Measurements from ENCODE around the gene SOCS3.

Gene SOCS3

GRCh38 chr17:78395155-78395554 lies 35.3 kb upstream of the SOCS3 start:
- Histone ChIP-seq H3F3A (ENCODE audit: insufficient read depth, low read length) (no peaks in the 10 kb centered on the region), H3K27me3 (ENCODE audit: insufficient read depth, low read length) (no peaks in the 10 kb centered on the region), H3K79me2 (ENCODE audit: insufficient read depth, low read length) (no peaks in the 10 kb centered on the region), H3K36me3 (ENCODE audit: insufficient read depth, low read length) (peaks cover 44% of the 10 kb centered on the region), H3K9ac (ENCODE audit: low read length) (no peak overlapping the region), H2AFZ (ENCODE audit: low read length) (no peak overlapping the region), H3K27ac (ENCODE audit: low read depth, low read length, poor library complexity, severe bottlenecking) (no peak overlapping the region), H3K4me2 (ENCODE audit: low read length) (no peak overlapping the region), H3K9me3 (ENCODE audit: low read length) (no peaks in the 10 kb centered on the region), H4K20me1 (ENCODE audit: insufficient read depth, low read length) (no peaks in the 10 kb centered on the region), H3K4me3 (ENCODE audit: low read depth, low read length, poor library complexity, severe bottlenecking) (no peak overlapping the region), H3K4me1 (ENCODE audit: insufficient read depth, low read length, severe bottlenecking) (no peaks in the 10 kb centered on the region), H3K9me2 (ENCODE audit: low read depth, low read length) (no peaks in the 10 kb centered on the region)
- TF ChIP-seq EZH2 (IDR thresholded peaks at IDR 0.05; ENCODE audit: borderline replicate concordance, low read length): no peak
- no peak for TF ChIP-seq CTCF (IDR thresholded peaks at IDR 0.05; ENCODE audit: low read length)

- Histone ChIP-seq H3K4me2 (ENCODE audit: low read length) (no peak overlapping the region), H2AFZ (ENCODE audit: low read length) (no peak overlapping the region), H3K27me3 (ENCODE audit: insufficient read depth, low read length) (no peaks in the 10 kb centered on the region), H3K9ac (ENCODE audit: low read length) (no peak overlapping the region), H3K9me3 (ENCODE audit: low read length) (no peaks in the 10 kb centered on the region), H3F3A (ENCODE audit: insufficient read depth, low read length) (no peaks in the 10 kb centered on the region), H4K20me1 (ENCODE audit: insufficient read depth, low read length) (no peaks in the 10 kb centered on the region), H3K4me3 (ENCODE audit: low read depth, low read length, poor library complexity, severe bottlenecking) (no peak overlapping the region), H3K9me2 (ENCODE audit: low read depth, low read length) (no peaks in the 10 kb centered on the region), H3K36me3 (ENCODE audit: insufficient read depth, low read length) (peaks cover 35% of the 10 kb centered on the region), H3K4me1 (ENCODE audit: insufficient read depth, low read length, severe bottlenecking) (no peaks in the 10 kb centered on the region), H3K79me2 (ENCODE audit: insufficient read depth, low read length) (no peaks in the 10 kb centered on the region), H3K27ac (ENCODE audit: low read depth, low read length, poor library complexity, severe bottlenecking) (no peak overlapping the region)
- TF ChIP-seq CTCF (IDR thresholded peaks at IDR 0.05; ENCODE audit: low read length) (no peak), EZH2 (IDR thresholded peaks at IDR 0.05; ENCODE audit: borderline replicate concordance, low read length) (no peak)
Observed at GRCh38 chr17:78394209-78394608, 34.3 kb upstream of the SOCS3 start.

- Histone ChIP-seq H3K4me1 (ENCODE audit: insufficient read depth, low read length, severe bottlenecking) (peaks cover 3% of the 10 kb centered on the region), H3K36me3 (ENCODE audit: insufficient read depth, low read length) (peaks cover 28% of the 10 kb centered on the region; the same call in 1 of the 2 replicates), H3K4me3 (ENCODE audit: low read depth, low read length, poor library complexity, severe bottlenecking) (no peak overlapping the region), H3F3A (ENCODE audit: insufficient read depth, low read length) (no peaks in the 10 kb centered on the region), H3K27ac (ENCODE audit: low read depth, low read length, poor library complexity, severe bottlenecking) (no peak overlapping the region), H3K9me3 (ENCODE audit: low read length) (no peaks in the 10 kb centered on the region), H3K79me2 (ENCODE audit: insufficient read depth, low read length) (no peaks in the 10 kb centered on the region), H3K9me2 (ENCODE audit: low read depth, low read length) (no peaks in the 10 kb centered on the region), H3K27me3 (ENCODE audit: insufficient read depth, low read length) (no peaks in the 10 kb centered on the region), H3K9ac (ENCODE audit: low read length) (no peak overlapping the region), H2AFZ (ENCODE audit: low read length) (no peak overlapping the region), H3K4me2 (ENCODE audit: low read length) (no peak overlapping the region), H4K20me1 (ENCODE audit: insufficient read depth, low read length) (no peaks in the 10 kb centered on the region)
- TF ChIP-seq EZH2 (IDR thresholded peaks at IDR 0.05; ENCODE audit: borderline replicate concordance, low read length) (no peak), CTCF (IDR thresholded peaks at IDR 0.05; ENCODE audit: low read length) (no peak)
Observed at GRCh38 chr17:78393575-78393974, 33.7 kb upstream of the SOCS3 start.
